GM12874 (cell line): ENCODE results near the gene ATG10.

Experiments
- CTCF ChIP-seq: IDR thresholded peaks from 2 replicates; pipeline ENCODE4 v1.5.1; 2011; ENCODE audit warnings: low read depth, mild to moderate bottlenecking, control low read depth, low read length, moderate library complexity; ENCODE audit not compliant: insufficient read depth

Gene ATG10

GRCh38 chr5:82291420-82291819 lies 319.6 kb downstream of the ATG10 start:
- no peak for TF ChIP-seq CTCF

DNA sequence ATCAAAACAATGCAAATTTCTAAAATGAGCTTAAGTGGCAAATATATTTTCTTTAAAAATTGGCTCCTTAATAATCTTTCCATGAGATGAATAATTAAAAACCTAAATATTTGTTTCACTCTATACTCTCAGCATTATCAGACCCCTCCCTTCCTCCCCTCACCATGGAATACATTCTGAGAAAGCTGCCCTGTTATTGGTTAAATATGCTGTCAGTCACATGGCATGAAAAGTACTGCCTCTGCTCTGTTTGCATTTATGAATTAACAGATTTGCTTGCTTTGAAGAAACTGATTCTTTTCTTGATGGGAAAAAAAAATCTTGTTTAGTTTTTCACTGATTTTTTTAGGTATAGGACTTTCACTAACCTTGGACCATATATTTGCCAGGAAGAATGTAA lies 323.3 kb downstream of the ATG10 start:
- TF ChIP-seq CTCF: no peak

DNA sequence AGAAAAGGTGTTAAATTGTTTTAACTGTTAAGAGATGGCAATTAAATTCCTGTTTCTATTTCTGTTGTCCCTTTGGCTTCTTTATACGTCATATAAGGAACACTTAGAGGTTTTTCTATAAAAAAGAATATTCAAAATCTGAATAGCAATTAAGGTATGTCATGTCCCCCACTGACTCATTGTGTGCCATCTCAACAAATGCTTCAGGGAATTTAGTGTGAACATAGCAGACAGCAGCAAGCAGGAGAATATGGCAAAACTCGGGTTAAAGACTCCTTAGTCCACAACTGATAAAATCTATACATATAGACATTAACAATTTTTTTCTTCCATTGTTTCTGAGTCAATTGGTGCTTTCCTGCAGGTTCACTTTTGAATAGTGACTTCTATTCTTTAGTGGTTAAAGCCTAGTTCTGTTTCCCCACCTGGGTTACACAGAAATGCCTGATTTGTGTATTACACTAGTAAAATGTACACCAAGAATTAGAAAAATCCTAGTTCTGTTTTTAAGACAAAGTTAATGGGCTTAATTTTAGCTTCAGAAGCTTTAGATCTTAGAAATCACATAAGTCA lies 324.2 kb downstream of the ATG10 start:
- TF ChIP-seq CTCF: no peak

GRCh38 chr5:82296929-82297328 lies 325.1 kb downstream of the ATG10 start:
- no peak for TF ChIP-seq CTCF

- TF ChIP-seq CTCF: no peak
Measured at GRCh38 chr5:82297711-82298110, 325.9 kb downstream of the ATG10 start.

GRCh38 chr5:82298668-82299067 lies 326.8 kb downstream of the ATG10 start:
- TF ChIP-seq CTCF: no peak

DNA sequence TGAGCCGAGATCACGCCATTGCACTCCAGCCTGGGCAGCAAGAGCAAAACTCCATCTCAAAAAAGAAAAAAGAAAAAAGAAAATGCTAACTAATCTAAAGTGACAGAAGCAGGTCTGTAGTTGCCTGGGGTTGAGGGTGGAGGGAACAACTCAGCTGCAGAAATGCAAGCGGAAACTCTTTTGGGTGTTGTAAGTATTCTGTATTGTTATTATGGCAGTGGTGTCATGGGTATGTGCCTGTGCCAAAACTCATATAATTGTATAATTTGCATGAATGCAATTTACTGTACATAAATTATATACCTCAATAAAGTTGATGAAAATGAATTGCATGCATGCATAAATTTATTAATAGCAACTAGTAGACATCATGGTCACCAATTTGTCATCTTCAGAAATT lies 329.4 kb downstream of the ATG10 start:
- TF ChIP-seq CTCF: no peak
